Measurements from ENCODE around the gene CPM.

Gene CPM

GRCh38 chr12:68806488-68807237, 126.3 kb downstream of the CPM start:
- Histone ChIP-seq H3K27me3 (replicated peaks; ENCODE audit: insufficient read depth, low read length) (no peaks in the 10 kb centered on the region), H3K79me2 (ENCODE audit: low read length) (peaks cover 28% of the 10 kb centered on the region), H3K4me3 (ENCODE audit: low read length) (peak overlapping the region; percentile 91), H3K4me2 (ENCODE audit: low read depth, low read length) (peak overlapping the region; percentile 86), H3K36me3 (replicated peaks; ENCODE audit: insufficient read depth, low read length) (peaks cover 6% of the 10 kb centered on the region; the same call in 1 of the 2 replicates), H3K4me1 (ENCODE audit: low read length) (peaks cover 14% of the 10 kb centered on the region; the same call in 1 of the 2 replicates), H3F3A (ENCODE audit: insufficient read depth, low read length) (peaks cover 55% of the 10 kb centered on the region), H2AFZ (ENCODE audit: low read length) (peak overlapping the region; percentile 23; the same call in 1 of the 2 replicates), H3K27ac (ENCODE audit: low read length) (peak overlapping the region; percentile 99), H4K20me1 (ENCODE audit: insufficient read depth, low read length) (no peaks in the 10 kb centered on the region; the same call in 1 of the 2 replicates), H3K9ac (ENCODE audit: low read length) (peak overlapping the region; percentile 100), H3K9me3 (replicated peaks; ENCODE audit: insufficient read depth, low read length) (no peaks in the 10 kb centered on the region), H3K9me2 (replicated peaks; ENCODE audit: insufficient read depth, low read length) (no peaks in the 10 kb centered on the region)
- no peak for TF ChIP-seq CTCF (IDR thresholded peaks at IDR 0.05; ENCODE audit: low read length)
- no peak for TF ChIP-seq EZH2 (optimal IDR thresholded peaks at IDR 0.05; ENCODE audit: low read depth, low read length)
- TF ChIP-seq EZH2phosphoT487 (IDR thresholded peaks at IDR 0.05; ENCODE audit: low read length): no peak
- DNase-seq: no peak

- H3F3A ChIP-seq (ENCODE audit: insufficient read depth, low read length): peaks cover 48% of the 10 kb centered on the region
- H2AFZ ChIP-seq (ENCODE audit: low read length): no peak overlapping the region
- no peaks in the 10 kb centered on the region for H3K9me2 ChIP-seq (replicated peaks; ENCODE audit: insufficient read depth, low read length)
- H3K4me1 ChIP-seq (ENCODE audit: low read length): peaks cover 14% of the 10 kb centered on the region; the same call in 1 of the 2 replicates
- no peak overlapping the region for H3K27ac ChIP-seq (ENCODE audit: low read length)
- no peak overlapping the region for H3K4me2 ChIP-seq (ENCODE audit: low read depth, low read length)
- H3K79me2 ChIP-seq (ENCODE audit: low read length): peaks cover 18% of the 10 kb centered on the region
- peaks cover 6% of the 10 kb centered on the region; the same call in 1 of the 2 replicates for H3K36me3 ChIP-seq (replicated peaks; ENCODE audit: insufficient read depth, low read length)
- no peak overlapping the region for H3K4me3 ChIP-seq (ENCODE audit: low read length)
- H3K9ac ChIP-seq (ENCODE audit: low read length): no peak overlapping the region
- DNase-seq: no peak
- H4K20me1 ChIP-seq (ENCODE audit: insufficient read depth, low read length): no peaks in the 10 kb centered on the region
- TF ChIP-seq EZH2phosphoT487 (IDR thresholded peaks at IDR 0.05; ENCODE audit: low read length) (no peak), CTCF (IDR thresholded peaks at IDR 0.05; ENCODE audit: low read length) (no peak), EZH2 (optimal IDR thresholded peaks at IDR 0.05; ENCODE audit: low read depth, low read length) (no peak)
- no peaks in the 10 kb centered on the region for H3K27me3 ChIP-seq (replicated peaks; ENCODE audit: insufficient read depth, low read length)
- H3K9me3 ChIP-seq (replicated peaks; ENCODE audit: insufficient read depth, low read length): no peaks in the 10 kb centered on the region
Observed at GRCh38 chr12:68805592-68806120, 127.3 kb downstream of the CPM start.

DNA sequence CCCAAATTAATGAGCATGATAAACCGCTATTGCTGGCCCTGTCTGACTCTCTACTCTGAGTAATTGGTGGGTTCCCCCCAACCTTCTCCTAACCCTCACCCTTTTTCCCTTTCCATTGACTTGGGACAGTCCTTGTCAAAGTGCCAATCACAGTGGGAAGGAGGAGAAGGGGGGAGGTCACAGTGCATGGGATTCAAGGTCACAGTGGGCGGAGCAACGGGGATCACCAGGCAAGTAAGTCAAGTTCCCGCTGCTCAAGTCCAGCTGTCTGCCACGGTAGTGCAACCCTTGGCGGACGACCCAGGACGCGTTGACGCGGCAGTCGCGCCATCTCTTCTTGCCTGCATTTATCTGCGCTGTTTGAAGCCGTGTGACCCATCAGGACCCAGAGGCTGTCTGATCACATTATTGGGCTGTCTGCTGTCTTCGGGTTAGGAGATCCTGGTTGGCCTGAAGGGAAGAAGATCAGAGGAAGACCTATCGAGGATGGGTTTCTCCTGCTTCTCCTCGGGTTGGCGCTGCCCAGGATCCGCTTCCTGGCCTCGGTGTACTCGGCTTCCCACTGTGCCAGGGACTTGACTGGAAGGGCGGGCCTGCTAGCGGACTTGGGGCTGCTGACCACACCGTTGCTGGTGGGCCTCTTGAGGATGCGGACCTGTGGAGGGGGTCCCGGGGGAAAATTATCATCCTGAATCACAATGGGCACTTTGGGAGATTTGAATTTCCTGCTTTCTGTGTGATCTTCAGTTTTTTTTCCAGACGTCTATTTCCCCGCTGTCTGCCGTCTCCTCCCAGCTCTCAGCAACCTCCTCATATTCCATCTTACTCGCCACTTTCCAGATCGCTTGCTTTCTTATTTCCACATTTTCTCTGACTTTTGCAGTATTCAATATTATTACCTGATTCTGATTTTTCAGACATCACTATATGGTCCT, 128.0 kb downstream of the CPM start:
- Histone ChIP-seq H3K27ac (ENCODE audit: low read length) (no peak overlapping the region), H3K4me1 (ENCODE audit: low read length) (peaks cover 14% of the 10 kb centered on the region; the same call in 1 of the 2 replicates), H3K27me3 (replicated peaks; ENCODE audit: insufficient read depth, low read length) (no peaks in the 10 kb centered on the region), H3F3A (ENCODE audit: insufficient read depth, low read length) (peaks cover 47% of the 10 kb centered on the region), H3K36me3 (replicated peaks; ENCODE audit: insufficient read depth, low read length) (peaks cover 4% of the 10 kb centered on the region; the same call in 1 of the 2 replicates), H3K4me3 (ENCODE audit: low read length) (no peak overlapping the region), H3K9me2 (replicated peaks; ENCODE audit: insufficient read depth, low read length) (no peaks in the 10 kb centered on the region), H3K4me2 (ENCODE audit: low read depth, low read length) (no peak overlapping the region), H3K79me2 (ENCODE audit: low read length) (peaks cover 11% of the 10 kb centered on the region), H3K9me3 (replicated peaks; ENCODE audit: insufficient read depth, low read length) (no peaks in the 10 kb centered on the region), H3K9ac (ENCODE audit: low read length) (no peak overlapping the region), H2AFZ (ENCODE audit: low read length) (no peak overlapping the region), H4K20me1 (ENCODE audit: insufficient read depth, low read length) (no peaks in the 10 kb centered on the region)
- no peak for TF ChIP-seq EZH2 (optimal IDR thresholded peaks at IDR 0.05; ENCODE audit: low read depth, low read length)
- no peak for TF ChIP-seq CTCF (IDR thresholded peaks at IDR 0.05; ENCODE audit: low read length)
- no peak for TF ChIP-seq EZH2phosphoT487 (IDR thresholded peaks at IDR 0.05; ENCODE audit: low read length)
- no peak for DNase-seq

Measured in MM.1S (cell line).